22Rv1 (cell line): ENCODE results near the gene USP6NL.
A peak's percentile ranks its signal among the peaks of the same experiment; 100 is the strongest.

Experiments
- H3K27ac ChIP-seq: fragments of 450-650 bp; 2 replicates; pipeline ENCODE4 v1.5.1; 2017
- CTCF ChIP-seq: fragments of 450-650 bp; IDR thresholded peaks from 2 replicates; pipeline ENCODE4 v1.5.1; 2017; ENCODE audit warnings: mild to moderate bottlenecking
- ZFX ChIP-seq: fragments of 450-650 bp; IDR thresholded peaks from 2 replicates; pipeline ENCODE4 v1.6.1; 2017; ENCODE audit warnings: antibody characterized with exemption, borderline replicate concordance

The USP6NL gene

GRCh38 chr10:11605807-11606408, 5.5 kb downstream of the USP6NL start:
- TF ChIP-seq CTCF (no peak), ZFX (no peak)
- H3K27ac ChIP-seq, result no peak overlapping the region

- no peak overlapping the region for H3K27ac ChIP-seq
- no peak for TF ChIP-seq CTCF
- TF ChIP-seq ZFX, result no peak
Measured at GRCh38 chr10:11604865-11605650, 6.4 kb downstream of the USP6NL start.

- no peak overlapping the region; the same call in 1 of the 2 replicates for H3K27ac ChIP-seq
- TF ChIP-seq CTCF (no peak), ZFX (no peak)
Measured at GRCh38 chr10:11603741-11604140, 7.7 kb downstream of the USP6NL start.

GRCh38 chr10:11602919-11603523, 8.4 kb downstream of the USP6NL start:
- peak overlapping the region; percentile 2; the same call in 1 of the 2 replicates for H3K27ac ChIP-seq
- TF ChIP-seq ZFX (no peak), CTCF (no peak)

GRCh38 chr10:11602358-11602757, 9.1 kb downstream of the USP6NL start:
- H3K27ac ChIP-seq, result peak overlapping the region; percentile 2; the same call in 1 of the 2 replicates
- no peak for TF ChIP-seq CTCF
- no peak for TF ChIP-seq ZFX

- no peak overlapping the region for H3K27ac ChIP-seq
- TF ChIP-seq ZFX (no peak), CTCF (no peak)
Measured at GRCh38 chr10:11601670-11602069, 9.8 kb downstream of the USP6NL start.

GRCh38 chr10:11600280-11600679, 11.2 kb downstream of the USP6NL start:
- no peak overlapping the region for H3K27ac ChIP-seq

More at GRCh38 chr10:11600280-11600679, 11.2 kb downstream of the USP6NL start:
- no peak for TF ChIP-seq ZFX
- no peak for TF ChIP-seq CTCF
